Measurements from ENCODE around the gene SEMA4C.

Gene SEMA4C

DNA sequence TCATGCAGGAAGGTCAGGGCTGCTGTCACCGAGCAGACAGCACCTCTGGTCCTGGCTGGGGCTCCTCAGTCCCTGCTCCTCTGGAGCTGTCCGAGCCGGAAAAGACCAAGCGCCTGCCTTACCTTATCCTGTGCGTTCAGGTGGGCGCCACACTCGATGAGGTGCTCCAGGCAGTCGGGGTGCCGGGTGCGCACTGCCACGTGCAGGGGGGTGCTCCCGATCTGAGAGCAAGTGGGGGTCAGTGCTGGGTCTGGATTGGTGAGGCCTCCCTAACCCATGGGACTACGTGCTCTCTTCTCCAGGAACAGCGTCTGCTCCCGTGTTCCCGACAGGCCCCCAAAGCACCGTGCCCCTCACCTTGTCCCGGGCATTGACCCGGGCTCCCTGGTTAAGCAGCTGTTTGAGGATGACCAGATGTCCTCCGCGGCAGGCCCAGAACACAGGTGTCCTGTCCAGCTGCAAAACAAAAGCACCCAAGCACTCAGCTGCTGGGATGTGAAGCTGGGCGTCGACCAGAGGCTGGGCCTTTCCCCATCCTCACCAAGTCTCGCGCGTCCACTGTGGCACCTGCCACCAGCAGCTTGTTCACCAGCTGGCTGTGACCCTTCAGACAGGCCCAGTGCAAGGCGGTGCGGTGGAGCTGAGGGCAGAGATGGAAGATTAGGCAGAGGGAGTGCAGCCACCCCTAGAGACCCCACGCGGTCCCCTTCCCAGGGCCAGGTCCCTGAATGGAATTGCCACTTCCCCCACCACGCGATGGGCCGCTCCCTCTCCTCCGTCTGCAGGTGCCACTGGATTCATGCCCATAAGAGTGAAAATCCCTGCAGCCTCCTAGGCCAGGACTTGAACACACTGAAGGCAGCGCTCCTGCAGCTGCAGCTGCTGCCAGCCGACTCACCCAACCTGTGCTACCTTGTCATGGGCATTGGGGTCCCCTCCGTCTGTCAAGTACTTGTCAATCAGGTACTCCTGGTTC is 29.7 kb downstream of the SEMA4C start:
- no peak for DNase-seq

DNA sequence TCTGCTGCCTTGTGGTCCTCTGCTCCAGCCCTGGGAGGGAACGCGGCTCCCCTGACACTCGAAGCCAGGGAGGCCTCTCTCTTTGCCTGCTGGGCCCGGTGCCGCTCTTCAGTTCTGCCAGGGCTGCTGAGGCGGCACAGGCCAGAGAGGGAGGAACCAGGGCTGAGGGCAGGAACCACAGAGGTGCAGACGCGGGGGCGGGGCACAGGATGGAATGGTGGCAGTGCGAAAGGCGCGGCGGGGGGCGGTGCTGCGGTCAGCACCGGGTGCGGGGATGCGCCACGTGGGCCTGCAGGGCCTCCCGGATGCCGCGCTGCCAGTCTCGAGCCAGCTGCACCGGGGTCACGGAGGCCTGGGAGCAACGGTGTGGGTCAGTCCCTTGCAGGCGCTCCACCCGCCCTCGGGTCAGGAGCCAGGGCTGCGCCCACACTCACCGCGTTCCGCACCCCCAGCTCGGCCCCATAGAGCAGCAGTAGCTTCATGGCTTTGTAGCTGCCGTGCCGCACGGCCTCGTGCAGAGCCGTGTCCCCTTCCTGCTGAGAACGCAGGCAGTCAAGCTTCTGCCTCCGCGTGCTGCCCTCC is 30.5 kb downstream of the SEMA4C start:
- DNase-seq: no peak

DNA sequence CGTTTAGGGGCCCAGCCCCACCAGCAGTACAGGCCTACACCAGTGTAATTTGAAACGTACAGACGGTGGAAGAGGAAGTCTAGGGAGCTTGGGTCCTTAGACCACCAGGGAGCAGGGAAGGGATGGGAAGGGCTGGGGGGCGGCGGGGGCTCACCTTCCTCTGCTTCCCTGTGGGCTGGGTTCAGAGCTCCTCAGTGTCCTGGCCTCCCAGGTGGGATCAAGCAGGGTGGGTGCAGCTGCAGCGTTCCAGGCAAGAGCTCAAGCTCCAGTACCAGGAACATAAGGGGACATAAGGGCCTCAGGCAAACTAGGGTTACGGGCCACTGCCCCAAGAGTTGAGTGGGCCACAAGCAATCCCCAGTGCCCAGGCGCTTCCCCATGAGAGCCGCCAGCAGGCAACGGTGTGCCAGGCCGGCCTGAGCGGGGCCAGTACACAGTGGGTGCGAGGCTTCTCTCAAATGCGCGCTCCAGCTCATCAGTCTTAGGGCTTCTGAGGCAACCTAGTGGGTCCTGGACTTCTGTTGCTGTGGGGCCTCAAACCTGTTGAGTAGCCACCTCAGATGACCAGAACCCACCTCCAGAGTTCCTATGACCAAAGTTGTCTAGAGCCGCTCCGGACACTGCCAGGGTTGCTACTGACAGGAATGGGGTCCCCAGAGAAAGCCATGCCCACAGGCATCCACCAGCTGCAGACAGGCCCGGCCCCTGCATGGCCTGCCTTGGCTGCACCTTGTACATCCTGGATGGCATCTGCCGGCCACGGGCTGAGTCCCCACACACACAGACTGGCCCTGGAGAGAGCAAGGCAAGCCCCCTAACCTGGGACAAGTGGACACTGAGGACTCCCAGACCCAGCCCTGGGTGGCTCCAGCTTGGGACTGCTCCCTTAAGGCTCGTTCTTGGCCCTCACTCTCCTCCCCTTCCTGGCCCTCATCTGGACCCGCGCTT is 31.3 kb downstream of the SEMA4C start:
- DNase-seq: no peak

GRCh38 chr2:96837575-96837974 is 32.3 kb downstream of the SEMA4C start:
- no peak for DNase-seq

GRCh38 chr2:96835830-96836229 is 34.0 kb downstream of the SEMA4C start:
- DNase-seq: no peak

DNA sequence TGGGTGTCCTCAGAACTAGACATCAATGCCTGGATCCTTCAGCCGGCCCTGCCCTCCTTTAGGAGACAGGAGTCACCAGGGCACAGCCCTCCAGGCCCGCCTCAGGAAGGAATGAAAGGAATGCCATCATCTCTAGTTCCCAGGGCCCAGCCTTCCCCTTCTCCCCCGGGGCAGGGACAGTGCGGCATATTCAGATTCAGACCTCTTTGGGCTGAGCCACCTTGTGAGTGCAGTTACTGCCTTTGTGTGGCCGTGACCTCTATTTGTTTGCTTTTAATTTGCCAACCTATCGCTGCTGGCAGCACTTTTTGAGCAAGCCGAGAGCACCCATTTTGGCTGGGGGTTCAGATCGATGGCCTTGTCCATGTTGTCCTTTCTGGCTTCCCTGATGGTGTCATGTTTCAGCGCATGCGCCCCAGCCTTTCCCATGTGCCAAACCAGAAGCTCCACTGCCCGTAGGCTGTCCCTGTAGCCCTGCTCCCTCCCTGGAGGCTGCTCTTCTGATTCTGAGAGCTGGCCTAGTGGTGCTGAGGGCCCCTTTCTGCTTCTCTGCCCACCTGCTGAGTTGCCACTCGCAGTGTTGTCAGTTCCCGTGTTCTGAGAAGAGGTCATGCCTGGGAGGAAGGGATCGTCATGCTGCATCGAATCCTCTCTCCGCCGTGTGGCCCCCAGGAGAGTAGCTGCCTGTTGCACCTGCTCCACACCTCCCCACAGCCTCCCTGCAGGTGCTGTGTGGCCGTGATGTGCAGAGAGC is 36.9 kb downstream of the SEMA4C start:
- DNase-seq: no peak

- DNase-seq: no peak
Measured at GRCh38 chr2:96832408-96832753, 37.5 kb downstream of the SEMA4C start.

GRCh38 chr2:96831679-96832078 is 38.2 kb downstream of the SEMA4C start:
- DNase-seq: no peak

DNA sequence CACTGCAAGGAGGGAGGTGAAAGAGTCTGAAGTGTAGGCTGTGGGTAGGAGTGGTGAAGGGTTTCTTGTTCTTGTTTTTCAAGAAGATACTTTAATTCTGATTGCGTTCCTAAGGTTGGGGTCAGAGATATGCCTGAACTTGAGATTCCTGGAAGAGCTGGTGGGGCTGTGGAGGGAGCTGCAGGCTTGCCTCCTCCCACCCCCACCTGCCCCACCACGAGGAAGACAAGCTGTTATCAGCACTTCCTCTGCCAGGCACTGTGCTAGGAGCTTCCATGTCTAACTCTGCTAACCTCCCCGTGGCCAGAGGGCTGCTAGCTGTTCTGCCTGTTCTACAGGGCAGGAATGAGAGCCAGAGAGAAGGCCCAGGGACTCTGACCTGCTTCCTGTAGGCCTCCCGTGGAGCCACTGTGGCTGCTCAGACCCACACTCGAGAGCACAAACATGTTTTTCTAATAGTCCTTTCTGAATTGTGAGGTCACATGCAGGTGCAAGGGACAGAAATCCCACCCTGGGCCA is 39.8 kb downstream of the SEMA4C start:
- no peak for DNase-seq

GRCh38 chr2:96828874-96829273 is 41.0 kb downstream of the SEMA4C start:
- no peak for DNase-seq

GRCh38 chr2:96828436-96828835 is 41.4 kb downstream of the SEMA4C start:
- DNase-seq: no peak

GRCh38 chr2:96826546-96827278 is 43.2 kb downstream of the SEMA4C start:
- no peak for DNase-seq

DNA sequence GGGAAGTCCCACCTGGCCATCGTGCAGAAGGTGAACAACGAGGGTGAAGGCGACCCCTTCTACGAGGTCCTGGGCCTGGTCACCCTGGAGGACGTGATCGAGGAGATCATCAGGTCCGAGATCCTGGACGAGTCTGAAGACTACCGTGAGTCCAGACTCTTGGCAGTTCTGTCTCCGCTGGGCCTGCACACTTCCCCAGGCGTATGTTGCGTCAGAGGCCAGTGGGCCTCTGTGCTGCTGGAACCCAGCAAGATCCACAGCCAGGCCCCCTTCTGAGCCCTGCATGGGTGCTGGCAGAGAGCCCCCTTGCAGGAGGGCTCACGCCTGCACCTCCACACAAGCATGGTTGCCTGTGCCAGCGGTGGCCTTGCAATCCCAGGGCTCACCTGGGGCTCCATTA is 44.8 kb downstream of the SEMA4C start:
- DNase-seq: no peak

GRCh38 chr2:96824079-96824870 is 45.6 kb downstream of the SEMA4C start:
- no peak for DNase-seq

GRCh38 chr2:96823198-96823597 is 46.7 kb downstream of the SEMA4C start:
- DNase-seq: no peak

DNA sequence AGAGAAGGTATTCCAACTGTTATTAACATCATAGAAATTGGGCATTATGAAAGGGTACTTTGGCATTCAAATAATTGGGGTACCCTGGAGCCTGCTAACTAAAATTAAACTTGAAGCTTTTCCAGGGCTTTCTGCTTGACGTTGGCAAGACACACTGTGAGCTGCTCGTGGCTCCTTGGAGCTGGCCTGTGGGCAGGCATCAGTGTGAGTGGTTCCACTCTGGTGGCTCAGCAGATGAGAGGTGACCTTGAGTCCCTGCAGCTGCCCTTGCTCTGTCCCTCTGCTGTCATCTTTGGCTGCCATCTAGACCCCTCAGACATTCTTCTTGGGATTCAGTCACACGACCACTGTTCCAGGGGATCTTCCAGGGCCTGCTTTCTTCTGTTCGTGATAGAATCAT is 47.1 kb downstream of the SEMA4C start:
- DNase-seq: no peak

DNA sequence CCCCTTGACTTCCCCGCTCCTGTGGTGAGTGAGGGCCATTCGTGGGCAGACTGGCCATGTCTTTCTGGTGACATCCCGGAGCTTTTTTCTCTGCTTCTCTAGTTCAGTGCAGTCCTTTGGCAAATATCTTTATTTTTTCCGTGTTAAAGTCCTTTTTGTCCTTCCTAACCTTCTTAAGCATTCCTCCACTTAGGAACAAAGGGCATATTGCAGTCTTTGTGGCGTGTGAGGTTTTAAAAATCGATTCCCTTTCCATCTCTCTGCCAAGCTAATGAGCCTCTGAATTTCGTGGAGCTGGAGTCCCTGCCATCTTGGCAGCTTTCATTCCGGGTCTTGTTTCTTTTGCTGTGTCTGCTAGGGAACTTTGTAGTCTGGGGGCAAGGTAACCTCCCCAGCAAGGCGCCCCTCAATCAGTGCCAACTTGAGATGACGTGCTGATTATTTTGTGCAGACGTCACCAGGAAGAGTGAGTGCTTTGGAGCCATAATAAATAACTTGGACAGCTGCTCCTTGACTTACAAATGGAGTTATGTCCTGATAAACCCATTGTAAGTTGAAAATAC is 48.7 kb downstream of the SEMA4C start:
- no peak for DNase-seq

DNA sequence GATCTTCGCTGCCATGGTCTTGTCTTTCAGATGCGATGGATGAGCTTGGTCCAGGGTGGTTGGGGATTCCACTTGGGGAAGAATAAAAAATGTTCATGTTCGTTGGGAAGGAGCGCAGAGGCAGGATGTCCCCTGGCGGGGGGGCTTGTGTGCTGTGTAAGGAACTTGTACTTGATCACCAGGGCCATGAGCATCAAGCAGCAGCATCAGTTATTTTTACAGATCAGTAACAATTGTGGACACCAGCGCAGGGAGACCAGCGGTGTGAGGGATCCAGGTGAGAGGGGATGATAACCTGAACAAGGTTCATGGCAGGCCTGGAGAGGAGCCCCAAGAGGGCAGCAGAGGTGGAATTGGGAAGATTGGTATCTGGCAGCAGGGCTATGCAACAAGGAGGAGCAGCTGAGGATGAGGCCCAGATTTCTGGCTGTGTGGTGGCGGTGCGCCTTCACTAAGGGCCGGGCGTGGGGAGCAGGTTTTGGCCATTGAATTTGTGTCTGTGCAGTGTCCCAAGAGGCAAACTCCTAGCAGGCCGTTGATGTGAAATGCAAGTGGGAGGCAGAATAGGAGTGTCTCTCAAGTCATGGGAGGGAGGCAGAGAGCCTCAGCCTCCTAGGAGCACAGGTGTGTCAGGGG is 49.9 kb downstream of the SEMA4C start:
- DNase-seq: no peak

DNA sequence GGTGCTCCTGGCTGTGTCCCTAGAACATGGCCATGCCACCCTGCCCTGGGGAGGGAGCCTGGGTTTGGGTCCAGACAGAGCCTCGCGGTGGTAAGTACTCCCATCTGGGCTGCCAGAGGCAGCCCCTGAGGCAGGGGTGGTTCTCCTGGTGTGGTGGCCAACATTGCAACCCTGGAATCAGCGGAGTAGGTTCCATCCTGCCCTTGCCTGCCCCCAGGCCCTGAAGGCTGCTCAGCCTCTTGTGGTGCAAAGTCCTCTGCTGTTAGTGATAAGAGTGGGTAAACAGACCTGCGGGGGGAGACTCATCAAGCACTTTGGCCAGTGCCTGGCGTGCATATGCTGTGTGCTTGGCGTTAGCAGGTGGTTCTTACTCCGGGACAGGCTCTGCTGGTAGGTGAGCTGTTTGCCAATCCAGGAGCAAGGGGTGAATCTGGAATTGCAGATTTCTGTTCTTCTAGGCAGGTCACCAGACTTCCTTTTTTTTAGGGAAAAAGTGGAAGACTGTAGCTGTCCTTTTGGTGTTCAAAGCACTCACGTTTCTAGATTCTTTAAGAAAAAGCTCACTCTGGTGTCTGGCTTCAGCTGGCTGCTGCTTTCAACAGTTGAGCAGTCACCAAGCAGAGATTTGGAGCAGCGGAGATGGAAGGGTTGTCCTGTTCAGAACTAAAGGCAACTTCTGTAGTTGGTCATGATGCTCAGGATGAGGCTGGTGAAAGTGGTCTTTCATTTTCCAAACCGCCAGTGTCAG is 50.6 kb downstream of the SEMA4C start:
- no peak for DNase-seq

Measured in NCI-H1694 treated with DMSO at 0.1 percent for 48 hours (cell line).